Ramos (cell line): Measurements from ENCODE around the gene DENND2C.

ENCODE experiments used
- in situ Hi-C: fragments of 300-500 bp; cut with MboI; formaldehyde crosslinking; loops from one replicate; pipeline ENCODE4 v1.14.3; 2022; ENCODE audit warnings: low sequenced_read_pairs; ENCODE audit not compliant: unreplicated experiment

Gene DENND2C

DNA sequence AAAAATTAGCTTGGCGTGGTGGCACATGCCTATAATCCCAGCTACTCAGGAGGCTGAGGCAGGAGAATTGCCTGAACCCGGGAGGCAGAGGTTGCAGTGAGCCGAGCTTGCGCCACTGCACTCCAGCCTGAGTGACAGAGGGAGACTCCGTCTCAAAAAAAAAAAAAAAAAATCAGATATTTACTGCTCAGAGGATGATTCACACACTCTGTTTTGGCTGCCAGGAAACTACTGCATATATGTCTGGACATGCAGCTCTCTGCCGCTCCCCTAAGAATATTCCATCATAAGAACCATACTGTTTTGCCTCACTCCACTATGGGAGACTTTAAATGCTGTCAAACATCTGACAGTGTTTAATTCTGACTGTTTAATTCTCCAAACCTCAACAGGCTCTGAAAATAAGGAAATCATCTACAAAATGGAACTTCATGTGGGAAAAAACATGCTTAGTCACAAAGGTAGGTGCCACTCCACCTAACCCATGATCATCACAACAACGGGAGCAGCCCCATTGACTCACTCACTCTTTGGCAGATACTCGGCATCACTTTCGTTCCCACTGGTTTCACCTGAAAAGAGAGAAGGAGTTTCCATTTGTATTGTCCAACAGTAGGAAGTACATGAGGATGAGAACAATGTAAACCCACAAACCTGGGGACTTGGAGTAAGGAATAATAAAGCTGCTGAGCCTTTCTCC lies 59.2 kb downstream of the DENND2C start:
- in situ Hi-C loops, result no loop called here

DNA sequence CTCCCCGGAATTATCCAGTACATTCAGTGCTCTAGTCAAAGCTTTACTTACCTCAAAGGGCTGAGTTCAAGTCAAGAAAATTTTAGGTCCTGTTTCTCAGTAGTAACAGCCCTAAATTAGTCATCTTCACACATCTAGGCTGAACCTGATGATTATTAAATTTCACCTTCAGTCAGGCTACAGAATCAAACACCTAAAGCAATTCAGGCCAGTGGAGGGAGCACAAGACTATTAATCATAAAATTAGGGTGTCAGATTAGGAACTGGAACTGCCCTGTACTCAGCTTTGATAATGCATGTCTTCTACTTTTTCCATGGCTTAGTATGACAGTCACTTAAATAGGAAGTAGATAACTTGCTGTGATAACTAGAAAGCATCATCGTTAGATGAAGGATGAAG lies 60.0 kb downstream of the DENND2C start:
- in situ Hi-C loops, result no loop called here

- in situ Hi-C loops, result no loop called here
These were observed 60.8 kb downstream of the DENND2C start for GRCh38 chr1:114609026-114609425.

GRCh38 chr1:114607223-114607622 lies 62.6 kb downstream of the DENND2C start:
- in situ Hi-C loops, result no loop called here

- in situ Hi-C loops, result no loop called here
These were observed 71.9 kb downstream of the DENND2C start for GRCh38 chr1:114597949-114598348.

- in situ Hi-C loops, result no loop called here
These were observed 74.2 kb downstream of the DENND2C start for GRCh38 chr1:114595602-114596001.

- in situ Hi-C loops, result no loop called here
These were observed 75.8 kb downstream of the DENND2C start for GRCh38 chr1:114594046-114594445.

GRCh38 chr1:114589122-114589521 lies 80.7 kb downstream of the DENND2C start:
- in situ Hi-C loops, result no loop called here

GRCh38 chr1:114588196-114588689 lies 81.6 kb downstream of the DENND2C start:
- in situ Hi-C loops, result no loop called here

DNA sequence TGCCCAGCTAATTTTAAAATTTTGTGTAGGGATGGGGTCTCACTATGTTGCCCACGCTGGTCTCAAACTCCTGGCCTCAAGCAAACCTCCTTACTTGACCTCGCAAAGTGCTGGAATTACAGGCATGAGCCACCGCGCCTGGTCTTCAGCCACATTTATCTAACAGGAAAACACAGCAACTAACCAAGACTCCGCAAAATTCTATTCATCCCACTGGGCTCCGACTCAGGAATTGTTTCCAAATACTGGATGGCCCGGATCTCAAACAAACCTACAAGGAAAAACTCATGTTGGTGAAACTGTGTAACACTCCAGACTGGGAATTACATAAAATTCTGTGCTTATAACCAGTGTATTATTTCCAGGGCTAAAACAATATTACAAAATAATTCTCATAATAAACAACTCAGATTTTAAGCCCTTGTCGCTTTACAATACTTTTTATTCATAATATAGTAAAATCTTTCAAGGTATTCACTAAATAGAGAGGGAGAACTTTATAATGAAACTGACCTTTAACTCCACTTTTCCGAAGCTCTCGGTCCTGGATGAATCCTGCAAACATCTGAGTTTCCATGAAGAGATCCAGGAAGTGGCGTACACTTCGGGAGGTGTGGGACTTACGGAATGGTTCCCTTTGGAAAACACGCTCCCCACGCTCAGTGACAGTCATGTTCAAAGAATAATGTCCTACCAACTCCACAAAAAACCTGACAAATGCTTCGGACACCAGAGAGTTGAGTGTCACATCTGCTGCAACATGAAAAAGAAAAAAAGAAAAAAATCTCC lies 82.5 kb downstream of the DENND2C start:
- in situ Hi-C loops, result no loop called here

DNA sequence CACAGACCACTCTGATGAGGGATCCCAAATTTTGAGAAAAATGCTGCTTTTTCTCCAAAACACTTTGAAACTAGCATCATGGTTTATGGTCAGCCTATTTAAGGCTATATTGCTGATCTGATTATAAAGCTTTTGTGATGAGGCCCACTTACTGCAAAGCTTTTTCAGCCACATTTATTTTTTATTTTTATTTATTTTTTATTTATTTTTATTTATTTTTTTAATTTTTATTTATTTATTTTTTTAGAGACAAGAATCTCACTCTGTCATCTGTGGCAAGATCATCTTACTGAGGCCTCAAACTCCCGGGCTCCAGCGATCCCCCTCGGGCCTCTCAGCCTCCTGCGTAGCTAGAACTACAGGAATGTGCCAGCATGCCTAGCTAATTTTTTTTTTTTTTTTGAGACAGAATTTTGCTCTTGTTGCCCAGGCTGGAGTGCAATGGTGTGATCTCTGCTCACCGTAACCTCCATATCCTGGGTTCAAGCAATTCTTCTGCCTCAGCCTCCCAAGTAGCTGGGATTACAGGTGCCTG lies 83.3 kb downstream of the DENND2C start:
- in situ Hi-C loops, result no loop called here

DNA sequence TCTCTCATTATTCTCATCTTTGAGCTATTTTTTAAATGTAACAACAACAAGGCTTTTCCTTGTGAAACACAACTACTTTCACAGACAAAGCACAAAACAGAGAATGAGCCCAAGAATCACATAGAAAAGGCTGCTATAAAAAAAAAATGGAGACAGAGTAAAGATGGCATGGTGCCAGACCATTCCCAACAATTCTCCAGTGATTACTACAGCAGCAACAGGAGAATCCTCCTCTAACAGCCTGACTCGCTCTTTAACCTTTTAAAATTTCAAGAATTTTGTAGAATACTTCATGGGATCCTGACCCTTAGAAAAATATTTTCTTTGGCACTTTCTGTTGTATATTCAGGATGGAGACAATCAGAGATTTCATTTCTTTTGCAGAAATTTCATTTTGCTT lies 84.6 kb downstream of the DENND2C start:
- in situ Hi-C loops, result no loop called here

DNA sequence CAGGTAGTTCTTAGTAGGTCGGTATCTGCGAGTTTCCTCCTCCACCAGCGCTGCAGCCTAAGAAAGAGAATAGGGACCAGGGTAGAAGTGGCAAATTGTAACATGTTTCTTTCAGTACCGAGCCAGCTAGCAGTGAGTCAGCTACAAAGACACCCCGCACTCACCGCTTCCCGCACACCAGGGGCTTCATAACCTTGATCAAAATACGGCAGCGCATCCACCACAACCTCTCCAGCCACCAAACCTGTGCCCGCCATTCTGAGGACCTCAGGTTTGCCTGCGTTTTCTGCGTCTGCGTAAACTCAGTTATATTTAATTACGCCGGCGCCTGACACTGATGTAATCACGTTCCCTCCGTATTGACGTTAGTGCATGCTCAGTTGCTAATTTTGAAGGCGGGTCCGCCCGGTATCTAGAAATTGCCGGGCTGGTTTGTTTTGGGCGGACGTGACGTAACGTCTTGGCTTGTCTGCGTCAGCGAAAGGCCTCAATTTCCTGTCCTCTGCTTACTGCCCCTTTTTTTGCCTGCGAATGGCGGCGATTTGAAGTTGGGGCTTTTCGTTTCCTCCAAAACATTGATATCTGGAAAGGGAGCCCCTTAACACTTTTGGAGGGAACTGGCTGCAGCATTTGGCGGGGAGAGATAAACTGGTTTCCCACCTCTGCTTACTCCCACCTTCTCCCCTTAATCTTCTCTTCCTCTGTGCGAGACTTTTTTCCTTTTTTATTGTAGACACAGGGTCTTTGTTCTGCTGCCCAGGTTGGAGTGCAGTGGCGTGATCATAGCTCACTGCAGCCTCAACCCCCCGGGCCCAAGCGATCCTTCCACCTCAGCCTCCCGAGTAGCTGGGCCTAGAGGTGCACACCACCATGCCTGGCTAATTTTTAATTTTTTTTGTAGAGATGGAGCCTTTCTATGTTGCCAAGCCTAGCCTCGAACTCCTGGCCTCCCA lies 88.2 kb downstream of the DENND2C start, which contains the start of gene BCAS2:
Gene BCAS2 (minus strand): TSS at position 281 of the 953 bp plus-strand sequence. CDS start 24 bp downstream, at position 257.
- in situ Hi-C loops, result no loop called here

DNA sequence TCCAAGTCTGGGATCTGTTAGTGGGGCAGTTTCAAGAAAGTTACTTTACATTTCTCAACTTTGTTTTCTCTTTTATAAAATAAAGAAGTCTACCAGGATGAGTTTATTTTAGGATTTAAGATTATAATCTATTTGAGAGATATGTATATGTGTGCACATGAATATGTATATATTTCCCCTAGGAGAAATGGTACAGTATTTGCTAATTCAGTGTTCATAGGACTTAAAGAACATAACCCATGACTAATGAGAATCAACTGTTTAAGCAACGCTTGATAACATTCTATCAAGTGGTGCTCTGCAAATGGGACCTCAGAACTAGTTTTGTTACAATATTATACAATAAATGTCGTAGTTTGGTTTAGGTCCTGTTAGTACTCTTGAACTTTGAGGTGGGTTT lies 95.5 kb downstream of the DENND2C start:
- in situ Hi-C loops, result loop anchor here (25.0 kb wide), 1 partner anchor 587 kb away; the partner anchor contains the start of gene OLFML3

- in situ Hi-C loops, result loop anchor here (25.0 kb wide), 1 partner anchor 577 kb away; the partner anchor contains the start of gene OLFML3
These were observed 105.7 kb downstream of the DENND2C start for GRCh38 chr1:114564141-114564540.

DNA sequence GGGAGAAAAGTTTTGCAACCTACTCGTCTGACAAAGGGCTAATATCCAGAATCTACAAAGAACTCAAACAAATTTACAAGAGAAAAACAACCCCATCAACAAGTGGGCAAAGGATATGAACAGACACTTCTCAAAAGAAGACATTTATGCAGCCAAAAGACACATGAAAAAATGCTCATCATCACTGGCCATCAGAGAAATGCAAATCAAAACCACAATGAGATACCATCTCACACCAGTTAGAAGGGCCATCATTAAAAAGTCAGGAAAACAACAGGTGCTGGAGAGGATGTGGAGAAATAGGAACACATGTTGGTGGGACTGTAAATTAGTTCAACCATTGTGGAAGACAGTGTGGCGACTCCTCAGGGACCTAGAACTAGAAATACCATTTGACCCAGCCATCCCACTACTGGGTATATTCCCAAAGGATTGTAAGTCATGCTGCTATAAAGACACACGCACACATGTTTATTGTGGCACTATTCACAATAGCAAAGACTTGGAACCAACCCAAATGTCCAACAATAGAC lies 106.8 kb downstream of the DENND2C start:
- in situ Hi-C loops, result loop anchor here (25.0 kb wide), 1 partner anchor 576 kb away; the partner anchor contains the start of gene OLFML3

DNA sequence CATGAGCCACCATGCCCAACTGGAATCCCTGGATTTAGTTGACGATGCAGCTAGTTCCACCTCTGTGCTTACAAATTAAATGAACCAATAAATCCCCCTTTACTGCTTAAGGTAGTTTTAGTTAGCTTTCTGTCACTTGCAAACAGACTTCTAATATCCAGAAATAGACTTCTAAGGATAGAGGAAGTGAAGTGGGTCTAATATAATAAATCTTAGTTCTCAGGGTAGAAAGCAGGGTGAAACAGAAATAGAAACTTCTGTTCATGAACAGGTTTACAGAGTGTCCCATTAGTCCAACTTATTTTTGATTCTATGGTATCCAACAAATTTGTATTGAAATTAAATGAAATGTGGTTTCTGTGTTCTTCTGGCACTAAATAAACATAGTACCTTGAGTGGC lies 108.5 kb downstream of the DENND2C start:
- in situ Hi-C loops, result loop anchor here (25.0 kb wide), 1 partner anchor 574 kb away; the partner anchor contains the start of gene OLFML3

DNA sequence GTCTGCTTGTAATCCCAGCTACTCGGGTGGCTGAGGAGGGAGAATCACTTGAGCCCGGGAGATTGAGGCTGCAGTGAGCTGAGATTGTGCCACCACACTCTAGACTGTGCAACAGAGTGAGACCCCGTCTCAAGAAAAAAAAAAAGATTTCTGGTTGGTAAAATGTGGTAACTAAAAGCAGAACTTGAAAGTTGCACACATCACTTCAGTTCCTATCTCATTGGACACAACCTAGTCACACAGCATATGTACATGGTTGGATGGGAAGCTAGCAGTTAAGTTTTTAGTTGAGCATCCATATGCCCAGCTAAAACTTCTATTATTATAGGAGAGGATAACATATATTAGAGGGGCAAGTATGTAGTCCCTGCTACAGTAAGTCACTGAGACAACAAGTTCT lies 110.5 kb downstream of the DENND2C start:
- in situ Hi-C loops, result loop anchor here (10.0 to 25.0 kb wide), 2 partner anchors 215 to 572 kb away; partner anchors contain the start of gene OLFML3

DNA sequence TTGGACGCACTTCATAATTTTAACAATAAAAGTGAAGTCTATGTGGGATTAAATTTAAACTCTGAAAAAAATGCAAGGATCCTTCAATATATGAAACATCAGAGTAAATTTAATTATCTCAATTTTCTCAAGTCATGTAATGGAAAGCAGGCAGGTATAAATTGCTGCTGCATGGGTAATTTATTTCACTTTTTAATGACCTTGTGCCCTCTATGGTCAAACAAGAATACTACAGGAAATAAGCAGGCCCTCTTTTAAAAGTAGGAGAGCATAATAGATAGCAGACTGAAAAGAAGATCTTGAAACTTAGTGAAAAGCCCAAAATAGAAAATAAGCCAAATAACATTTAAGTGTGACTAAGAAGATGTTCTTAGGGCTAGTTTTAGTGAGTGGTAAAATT lies 111.3 kb downstream of the DENND2C start:
- in situ Hi-C loops, result loop anchor here (10.0 to 25.0 kb wide), 2 partner anchors 214 to 571 kb away; partner anchors contain the start of gene OLFML3
